Measurements from ENCODE around the gene UNC13C. TPM values are rescaled to one million over a fixed set of nuclear protein-coding genes. Genes with fewer than 3 reads are reported as not detected.

Gene UNC13C
- total and polyA plus RNA-seq, 10 of the 15 experiments (the other 5 are each of a cell fraction or from before 2014, with no cell fraction given): 9.9 to 81.3 (median 25.0) TPM

GRCh38 chr15:54515664-54516582 lies 537.7 kb downstream of the UNC13C start (continued):
- TF ChIP-seq CUX1 (IDR thresholded peaks at IDR 0.05; ENCODE audit: insufficient replicate concordance, low read depth, low read length) (peak; percentile 35), GATAD2B (conservative IDR thresholded peaks at IDR 0.05; ENCODE audit: low read depth) (no peak), BHLHE40 (IDR thresholded peaks at IDR 0.05; ENCODE audit: borderline replicate concordance in 1 of 2, low read depth in 2 of 2, low read length in 1 of 2) (peak; percentile 70 to 82), HDGF (IDR thresholded peaks at IDR 0.05) (no peak), ASH2L (IDR thresholded peaks at IDR 0.05; ENCODE audit: borderline replicate concordance, low read depth) (no peak), BRCA1 (IDR thresholded peaks at IDR 0.05; ENCODE audit: low read depth, low read length) (no peak), ZBTB40 (IDR thresholded peaks at IDR 0.05; ENCODE audit: borderline replicate concordance) (no peak), CHD4 (IDR thresholded peaks at IDR 0.05) (no peak), POU2F2 (IDR thresholded peaks at IDR 0.05; ENCODE audit: borderline replicate concordance, low read depth, low read length) (no peak; the same call in 2 of the 3 replicates), RAD21 (IDR thresholded peaks at IDR 0.05; ENCODE audit: insufficient read depth, low read depth, low read length) (no peak)
- TF ChIP-seq, protein P1, sequence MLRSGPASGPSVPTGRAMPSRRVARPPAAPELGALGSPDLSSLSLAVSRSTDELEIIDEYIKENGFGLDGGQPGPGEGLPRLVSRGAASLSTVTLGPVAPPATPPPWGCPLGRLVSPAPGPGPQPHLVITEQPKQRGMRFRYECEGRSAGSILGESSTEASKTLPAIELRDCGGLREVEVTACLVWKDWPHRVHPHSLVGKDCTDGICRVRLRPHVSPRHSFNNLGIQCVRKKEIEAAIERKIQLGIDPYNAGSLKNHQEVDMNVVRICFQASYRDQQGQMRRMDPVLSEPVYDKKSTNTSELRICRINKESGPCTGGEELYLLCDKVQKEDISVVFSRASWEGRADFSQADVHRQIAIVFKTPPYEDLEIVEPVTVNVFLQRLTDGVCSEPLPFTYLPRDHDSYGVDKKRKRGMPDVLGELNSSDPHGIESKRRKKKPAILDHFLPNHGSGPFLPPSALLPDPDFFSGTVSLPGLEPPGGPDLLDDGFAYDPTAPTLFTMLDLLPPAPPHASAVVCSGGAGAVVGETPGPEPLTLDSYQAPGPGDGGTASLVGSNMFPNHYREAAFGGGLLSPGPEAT (IDR thresholded peaks at IDR 0.05; ENCODE audit: low read depth): peak; percentile 25; the same call in 1 of the 2 replicates
- TF ChIP-seq, protein P2, sequence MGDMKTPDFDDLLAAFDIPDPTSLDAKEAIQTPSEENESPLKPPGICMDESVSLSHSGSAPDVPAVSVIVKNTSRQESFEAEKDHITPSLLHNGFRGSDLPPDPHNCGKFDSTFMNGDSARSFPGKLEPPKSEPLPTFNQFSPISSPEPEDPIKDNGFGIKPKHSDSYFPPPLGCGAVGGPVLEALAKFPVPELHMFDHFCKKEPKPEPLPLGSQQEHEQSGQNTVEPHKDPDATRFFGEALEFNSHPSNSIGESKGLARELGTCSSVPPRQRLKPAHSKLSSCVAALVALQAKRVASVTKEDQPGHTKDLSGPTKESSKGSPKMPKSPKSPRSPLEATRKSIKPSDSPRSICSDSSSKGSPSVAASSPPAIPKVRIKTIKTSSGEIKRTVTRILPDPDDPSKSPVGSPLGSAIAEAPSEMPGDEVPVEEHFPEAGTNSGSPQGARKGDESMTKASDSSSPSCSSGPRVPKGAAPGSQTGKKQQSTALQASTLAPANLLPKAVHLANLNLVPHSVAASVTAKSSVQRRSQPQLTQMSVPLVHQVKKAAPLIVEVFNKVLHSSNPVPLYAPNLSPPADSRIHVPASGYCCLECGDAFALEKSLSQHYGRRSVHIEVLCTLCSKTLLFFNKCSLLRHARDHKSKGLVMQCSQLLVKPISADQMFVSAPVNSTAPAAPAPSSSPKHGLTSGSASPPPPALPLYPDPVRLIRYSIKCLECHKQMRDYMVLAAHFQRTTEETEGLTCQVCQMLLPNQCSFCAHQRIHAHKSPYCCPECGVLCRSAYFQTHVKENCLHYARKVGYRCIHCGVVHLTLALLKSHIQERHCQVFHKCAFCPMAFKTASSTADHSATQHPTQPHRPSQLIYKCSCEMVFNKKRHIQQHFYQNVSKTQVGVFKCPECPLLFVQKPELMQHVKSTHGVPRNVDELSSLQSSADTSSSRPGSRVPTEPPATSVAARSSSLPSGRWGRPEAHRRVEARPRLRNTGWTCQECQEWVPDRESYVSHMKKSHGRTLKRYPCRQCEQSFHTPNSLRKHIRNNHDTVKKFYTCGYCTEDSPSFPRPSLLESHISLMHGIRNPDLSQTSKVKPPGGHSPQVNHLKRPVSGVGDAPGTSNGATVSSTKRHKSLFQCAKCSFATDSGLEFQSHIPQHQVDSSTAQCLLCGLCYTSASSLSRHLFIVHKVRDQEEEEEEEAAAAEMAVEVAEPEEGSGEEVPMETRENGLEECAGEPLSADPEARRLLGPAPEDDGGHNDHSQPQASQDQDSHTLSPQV (IDR thresholded peaks at IDR 0.05): 0 out of 2 replicates have a peak, but pooled peaks have one; percentile 57

All from GM12878 (cell line).